PC-9 (cell line): ENCODE results near the gene PIEZO2.

Source experiments
- EZH2 ChIP-seq: fragments of 200-600 bp; sonication (generic); IDR thresholded peaks from 2 replicates; pipeline ENCODE4 v1.8.0; 2017; ENCODE audit warnings: antibody characterized with exemption, low read depth
- TF ChIP-seq, protein P1 (sequence below): fragments of 200-600 bp; sonication (generic); conservative IDR thresholded peaks from 2 replicates; pipeline ENCODE4 v1.6.1; 2017; ENCODE audit warnings: mixed run types, antibody characterized with exemption, mild to moderate bottlenecking, moderate library complexity

GRCh38 chr18:11033503-11033902 lies 115.9 kb downstream of the PIEZO2 start:
- TF ChIP-seq, protein P1, sequence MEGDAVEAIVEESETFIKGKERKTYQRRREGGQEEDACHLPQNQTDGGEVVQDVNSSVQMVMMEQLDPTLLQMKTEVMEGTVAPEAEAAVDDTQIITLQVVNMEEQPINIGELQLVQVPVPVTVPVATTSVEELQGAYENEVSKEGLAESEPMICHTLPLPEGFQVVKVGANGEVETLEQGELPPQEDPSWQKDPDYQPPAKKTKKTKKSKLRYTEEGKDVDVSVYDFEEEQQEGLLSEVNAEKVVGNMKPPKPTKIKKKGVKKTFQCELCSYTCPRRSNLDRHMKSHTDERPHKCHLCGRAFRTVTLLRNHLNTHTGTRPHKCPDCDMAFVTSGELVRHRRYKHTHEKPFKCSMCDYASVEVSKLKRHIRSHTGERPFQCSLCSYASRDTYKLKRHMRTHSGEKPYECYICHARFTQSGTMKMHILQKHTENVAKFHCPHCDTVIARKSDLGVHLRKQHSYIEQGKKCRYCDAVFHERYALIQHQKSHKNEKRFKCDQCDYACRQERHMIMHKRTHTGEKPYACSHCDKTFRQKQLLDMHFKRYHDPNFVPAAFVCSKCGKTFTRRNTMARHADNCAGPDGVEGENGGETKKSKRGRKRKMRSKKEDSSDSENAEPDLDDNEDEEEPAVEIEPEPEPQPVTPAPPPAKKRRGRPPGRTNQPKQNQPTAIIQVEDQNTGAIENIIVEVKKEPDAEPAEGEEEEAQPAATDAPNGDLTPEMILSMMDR, result no peak
- TF ChIP-seq EZH2, result no peak
